Adrenal gland (tissue), 5 donors: ENCODE results near the gene CNTN4.

Source experiments
- POLR2A ChIP-seq, 2 donors: fragments of 450-650 bp; IDR thresholded peaks; one replicate each; pipeline ENCODE4 v1.6.1; 2017; ENCODE audit warnings: antibody characterized with exemption in 2 of 2, mild to moderate bottlenecking in 2 of 2, moderate library complexity in 1 of 2
- TF ChIP-seq, protein P1 (sequence below), 6 experiments: fragments of 450-650 bp in 4 of 6; fragments of 200-600 bp in 2 of 6; sonication (generic) in 1 of 6; IDR thresholded peaks; 1 replicate in 5 of 6; 2 replicates in 1 of 6; pipeline versions ENCODE4 v1.5.1 to v1.8.0; 2016 to 2021; ENCODE audit warnings: antibody characterized with exemption in 6 of 6, mild to moderate bottlenecking in 2 of 6, moderate library complexity in 1 of 6
- donor health status: DM: no; HTN: no; CAD: no.

DNA sequence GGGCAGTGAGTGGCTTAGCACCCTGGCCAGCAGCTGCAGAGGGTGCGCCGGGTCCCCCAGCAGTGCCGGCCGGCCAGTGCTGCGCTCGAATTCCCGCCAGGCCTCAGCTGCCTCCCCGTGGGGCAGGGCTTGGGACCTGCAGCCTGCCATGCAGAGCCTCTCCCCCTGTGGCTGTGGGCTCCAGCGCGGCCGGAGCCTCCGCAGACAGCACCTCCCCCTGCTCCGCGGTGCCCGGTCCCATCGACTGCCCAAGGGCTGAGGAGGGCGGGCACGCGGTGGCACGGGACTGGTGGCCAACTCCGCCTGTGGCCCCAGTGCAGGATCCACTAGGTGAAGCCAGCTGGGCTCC lies 386.3 kb downstream of the CNTN4 start:
- TF ChIP-seq, protein P1, sequence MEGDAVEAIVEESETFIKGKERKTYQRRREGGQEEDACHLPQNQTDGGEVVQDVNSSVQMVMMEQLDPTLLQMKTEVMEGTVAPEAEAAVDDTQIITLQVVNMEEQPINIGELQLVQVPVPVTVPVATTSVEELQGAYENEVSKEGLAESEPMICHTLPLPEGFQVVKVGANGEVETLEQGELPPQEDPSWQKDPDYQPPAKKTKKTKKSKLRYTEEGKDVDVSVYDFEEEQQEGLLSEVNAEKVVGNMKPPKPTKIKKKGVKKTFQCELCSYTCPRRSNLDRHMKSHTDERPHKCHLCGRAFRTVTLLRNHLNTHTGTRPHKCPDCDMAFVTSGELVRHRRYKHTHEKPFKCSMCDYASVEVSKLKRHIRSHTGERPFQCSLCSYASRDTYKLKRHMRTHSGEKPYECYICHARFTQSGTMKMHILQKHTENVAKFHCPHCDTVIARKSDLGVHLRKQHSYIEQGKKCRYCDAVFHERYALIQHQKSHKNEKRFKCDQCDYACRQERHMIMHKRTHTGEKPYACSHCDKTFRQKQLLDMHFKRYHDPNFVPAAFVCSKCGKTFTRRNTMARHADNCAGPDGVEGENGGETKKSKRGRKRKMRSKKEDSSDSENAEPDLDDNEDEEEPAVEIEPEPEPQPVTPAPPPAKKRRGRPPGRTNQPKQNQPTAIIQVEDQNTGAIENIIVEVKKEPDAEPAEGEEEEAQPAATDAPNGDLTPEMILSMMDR (IDR thresholded peaks at IDR 0.05): no peak
- no peak for TF ChIP-seq POLR2A (IDR thresholded peaks at IDR 0.05)
